ENCODE measurements around the gene ZBTB7C.

Gene ZBTB7C

GRCh38 chr18:48164116-48164515 lies 245.1 kb downstream of the ZBTB7C start:
- H3K4me1 ChIP-seq, result peaks cover 10% of the 10 kb centered on the region
- TF ChIP-seq, protein P1, sequence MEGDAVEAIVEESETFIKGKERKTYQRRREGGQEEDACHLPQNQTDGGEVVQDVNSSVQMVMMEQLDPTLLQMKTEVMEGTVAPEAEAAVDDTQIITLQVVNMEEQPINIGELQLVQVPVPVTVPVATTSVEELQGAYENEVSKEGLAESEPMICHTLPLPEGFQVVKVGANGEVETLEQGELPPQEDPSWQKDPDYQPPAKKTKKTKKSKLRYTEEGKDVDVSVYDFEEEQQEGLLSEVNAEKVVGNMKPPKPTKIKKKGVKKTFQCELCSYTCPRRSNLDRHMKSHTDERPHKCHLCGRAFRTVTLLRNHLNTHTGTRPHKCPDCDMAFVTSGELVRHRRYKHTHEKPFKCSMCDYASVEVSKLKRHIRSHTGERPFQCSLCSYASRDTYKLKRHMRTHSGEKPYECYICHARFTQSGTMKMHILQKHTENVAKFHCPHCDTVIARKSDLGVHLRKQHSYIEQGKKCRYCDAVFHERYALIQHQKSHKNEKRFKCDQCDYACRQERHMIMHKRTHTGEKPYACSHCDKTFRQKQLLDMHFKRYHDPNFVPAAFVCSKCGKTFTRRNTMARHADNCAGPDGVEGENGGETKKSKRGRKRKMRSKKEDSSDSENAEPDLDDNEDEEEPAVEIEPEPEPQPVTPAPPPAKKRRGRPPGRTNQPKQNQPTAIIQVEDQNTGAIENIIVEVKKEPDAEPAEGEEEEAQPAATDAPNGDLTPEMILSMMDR (IDR thresholded peaks at IDR 0.05; ENCODE audit: low read depth, low read length), result no peak
- DNase-seq, result no peak
- no peaks in the 10 kb centered on the region for H3K9me3 ChIP-seq
- no peaks in the 10 kb centered on the region for H3K36me3 ChIP-seq
- H3K4me3 ChIP-seq (ENCODE audit: low read depth, low read length), result no peak overlapping the region
- no peaks in the 10 kb centered on the region for H3K27me3 ChIP-seq

DNA sequence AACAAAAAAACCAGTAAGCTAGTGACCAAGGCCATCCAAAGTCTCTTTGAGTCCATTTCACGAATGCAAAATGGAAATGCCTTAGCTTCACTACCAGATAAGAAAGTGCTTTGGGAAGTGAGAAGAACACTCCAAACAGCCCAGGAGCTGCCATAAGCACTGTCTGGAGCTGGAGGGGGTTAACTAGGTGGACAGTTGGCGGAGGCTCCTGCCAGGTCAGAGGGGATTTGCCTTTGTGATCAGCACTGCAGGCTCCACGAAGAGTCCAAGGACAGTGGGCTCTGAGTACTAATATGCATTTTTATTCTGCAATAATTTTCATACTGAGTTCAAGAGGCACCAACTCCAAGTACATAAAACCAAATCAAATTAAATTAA lies 245.5 kb downstream of the ZBTB7C start:
- TF ChIP-seq, protein P1 (IDR thresholded peaks at IDR 0.05; ENCODE audit: low read depth, low read length), result no peak
- Histone ChIP-seq H3K36me3 (no peaks in the 10 kb centered on the region), H3K4me3 (ENCODE audit: low read depth, low read length) (no peak overlapping the region), H3K9me3 (no peaks in the 10 kb centered on the region), H3K4me1 (peaks cover 10% of the 10 kb centered on the region), H3K27me3 (no peaks in the 10 kb centered on the region)
- no peak for DNase-seq

- TF ChIP-seq, protein P1 (IDR thresholded peaks at IDR 0.05; ENCODE audit: low read depth, low read length), result no peak
- H3K9me3 ChIP-seq, result no peaks in the 10 kb centered on the region
- peaks cover 10% of the 10 kb centered on the region for H3K4me1 ChIP-seq
- no peaks in the 10 kb centered on the region for H3K27me3 ChIP-seq
- DNase-seq, result no peak
- no peaks in the 10 kb centered on the region for H3K36me3 ChIP-seq
- H3K4me3 ChIP-seq (ENCODE audit: low read depth, low read length), result no peak overlapping the region
These were observed 246.0 kb downstream of the ZBTB7C start for GRCh38 chr18:48162956-48163737.

DNA sequence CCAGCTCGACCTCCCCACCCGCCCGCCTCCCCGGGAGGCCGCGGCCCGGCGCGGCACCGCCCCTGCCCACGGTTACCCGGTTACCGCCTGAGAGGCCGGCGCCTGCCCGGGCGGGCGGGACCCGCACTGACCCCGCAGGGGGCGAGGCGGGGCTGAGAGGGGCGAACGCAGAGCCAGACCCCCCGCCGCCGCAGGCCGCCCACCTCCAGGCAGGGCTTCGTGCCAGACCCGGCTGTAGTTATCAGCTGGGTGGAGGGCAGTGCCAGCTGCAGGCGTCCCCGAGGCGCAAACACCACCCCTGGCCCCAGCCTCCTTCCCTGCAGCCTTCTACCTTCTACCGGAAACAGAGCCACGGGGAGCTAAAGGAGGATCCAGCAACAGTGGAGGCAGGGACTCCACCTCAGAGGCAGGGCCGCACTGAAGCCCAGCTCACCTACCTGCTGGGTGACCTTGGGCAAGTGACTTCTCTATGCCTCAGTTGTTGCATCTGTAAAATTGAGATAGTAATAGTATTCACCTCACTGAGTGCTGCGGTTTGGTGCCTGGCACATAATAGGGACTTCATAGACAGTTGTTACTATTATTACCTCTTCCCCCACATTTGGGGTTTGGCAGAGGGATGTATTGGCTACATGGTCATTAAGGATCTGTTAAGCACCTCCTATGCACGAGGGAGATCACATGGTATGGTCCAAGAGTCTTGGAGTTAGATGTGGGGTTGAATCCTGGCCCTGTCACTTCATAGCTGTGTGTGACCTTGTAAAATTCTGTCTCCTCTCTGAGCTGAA lies 247.1 kb downstream of the ZBTB7C start:
- Histone ChIP-seq H3K4me3 (ENCODE audit: low read depth, low read length) (peak overlapping the region; percentile 45), H3K27me3 (no peaks in the 10 kb centered on the region), H3K4me1 (peaks cover 10% of the 10 kb centered on the region), H3K36me3 (no peaks in the 10 kb centered on the region), H3K9me3 (no peaks in the 10 kb centered on the region)
- peak; percentile 60 for DNase-seq
- TF ChIP-seq, protein P1 (IDR thresholded peaks at IDR 0.05; ENCODE audit: low read depth, low read length), result no peak

- Histone ChIP-seq H3K36me3 (no peaks in the 10 kb centered on the region), H3K4me1 (peaks cover 10% of the 10 kb centered on the region), H3K4me3 (ENCODE audit: low read depth, low read length) (peak overlapping the region; percentile 45), H3K9me3 (no peaks in the 10 kb centered on the region), H3K27me3 (no peaks in the 10 kb centered on the region)
- DNase-seq, result peak; percentile 76
- TF ChIP-seq, protein P1 (IDR thresholded peaks at IDR 0.05; ENCODE audit: low read depth, low read length), result no peak
These were observed 247.8 kb downstream of the ZBTB7C start for GRCh38 chr18:48161191-48161910.
